Skeletal muscle satellite cell (primary cell): ENCODE results near the gene OXER1.

Experiments used
- H3K27me3 ChIP-seq: 2 replicates; pipeline ENCODE4 v1.7.0; 2013; ENCODE audit warnings: low read length; ENCODE audit not compliant: control insufficient read depth, insufficient read depth
- H3K36me3 ChIP-seq: 2 replicates; pipeline ENCODE4 v1.7.0; 2013; ENCODE audit warnings: mild to moderate bottlenecking, control low read depth, low read length; ENCODE audit not compliant: insufficient read depth
- H3K4me1 ChIP-seq: 2 replicates; pipeline ENCODE4 v1.7.0; 2013; ENCODE audit warnings: low read length; ENCODE audit not compliant: control insufficient read depth, insufficient read depth
- H3K4me2 ChIP-seq: 2 replicates; pipeline ENCODE4 v1.7.0; 2013; ENCODE audit warnings: mild to moderate bottlenecking, low read length
- H3K4me3 ChIP-seq: 2 replicates; pipeline ENCODE4 v1.7.0; 2013; ENCODE audit warnings: low read length
- H3K9ac ChIP-seq: 2 replicates; pipeline ENCODE4 v1.7.0; 2013; ENCODE audit warnings: mild to moderate bottlenecking, low read depth, low read length, moderate library complexity
- H3K9me3 ChIP-seq: replicated peaks from 2 replicates; pipeline ENCODE4 v1.7.0; 2013; ENCODE audit warnings: mild to moderate bottlenecking, control low read depth, low read length

Gene OXER1

GRCh38 chr2:42781181-42781580, 17.2 kb upstream of the OXER1 start:
- no peaks in the 10 kb centered on the region for H3K9me3 ChIP-seq

GRCh38 chr2:42777883-42778805, 14.2 kb upstream of the OXER1 start:
- no peaks in the 10 kb centered on the region for H3K27me3 ChIP-seq
- no peak overlapping the region for H3K4me2 ChIP-seq
- H3K36me3 ChIP-seq = no peaks in the 10 kb centered on the region
- H3K4me1 ChIP-seq = peaks cover 2% of the 10 kb centered on the region
- H3K9ac ChIP-seq = no peak overlapping the region
- no peak overlapping the region for H3K4me3 ChIP-seq
- no peaks in the 10 kb centered on the region for H3K9me3 ChIP-seq

More at GRCh38 chr2:42781181-42781580, 17.2 kb upstream of the OXER1 start:
- Histone ChIP-seq H3K27me3 (peaks cover 9% of the 10 kb centered on the region), H3K4me3 (no peak overlapping the region), H3K4me1 (peaks cover 2% of the 10 kb centered on the region), H3K4me2 (no peak overlapping the region), H3K9ac (no peak overlapping the region), H3K36me3 (no peaks in the 10 kb centered on the region)

DNA sequence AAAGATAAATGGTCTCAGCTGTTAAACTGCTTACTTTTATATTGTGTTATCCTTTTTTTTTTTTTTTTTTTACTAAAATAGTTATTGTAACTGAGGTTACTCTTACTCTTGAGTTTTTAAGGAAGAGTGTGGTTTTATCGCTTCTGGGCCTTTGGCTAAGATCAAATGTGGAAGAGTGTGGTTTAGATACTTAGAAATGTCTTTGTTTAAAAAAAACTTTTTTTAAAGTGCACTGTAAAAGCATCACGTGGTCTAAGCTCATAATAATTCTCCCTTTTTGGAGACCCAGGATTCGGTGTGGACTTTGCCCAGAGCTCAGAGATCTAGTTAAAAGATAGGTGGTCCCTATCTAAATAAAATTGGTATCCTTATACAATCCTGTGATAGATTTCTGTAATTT, 11.9 kb upstream of the OXER1 start:
- no peak overlapping the region for H3K4me3 ChIP-seq
- H3K36me3 ChIP-seq = no peaks in the 10 kb centered on the region
- H3K4me2 ChIP-seq = no peak overlapping the region
- H3K9me3 ChIP-seq = no peaks in the 10 kb centered on the region
- H3K4me1 ChIP-seq = peaks cover 2% of the 10 kb centered on the region
- H3K9ac ChIP-seq = no peak overlapping the region
- no peaks in the 10 kb centered on the region for H3K27me3 ChIP-seq

GRCh38 chr2:42775186-42775585, 11.3 kb upstream of the OXER1 start:
- no peak overlapping the region for H3K4me3 ChIP-seq
- H3K4me2 ChIP-seq = no peak overlapping the region
- no peaks in the 10 kb centered on the region for H3K9me3 ChIP-seq
- H3K4me1 ChIP-seq = peaks cover 2% of the 10 kb centered on the region
- H3K9ac ChIP-seq = no peak overlapping the region
- no peaks in the 10 kb centered on the region for H3K36me3 ChIP-seq
- no peaks in the 10 kb centered on the region for H3K27me3 ChIP-seq

DNA sequence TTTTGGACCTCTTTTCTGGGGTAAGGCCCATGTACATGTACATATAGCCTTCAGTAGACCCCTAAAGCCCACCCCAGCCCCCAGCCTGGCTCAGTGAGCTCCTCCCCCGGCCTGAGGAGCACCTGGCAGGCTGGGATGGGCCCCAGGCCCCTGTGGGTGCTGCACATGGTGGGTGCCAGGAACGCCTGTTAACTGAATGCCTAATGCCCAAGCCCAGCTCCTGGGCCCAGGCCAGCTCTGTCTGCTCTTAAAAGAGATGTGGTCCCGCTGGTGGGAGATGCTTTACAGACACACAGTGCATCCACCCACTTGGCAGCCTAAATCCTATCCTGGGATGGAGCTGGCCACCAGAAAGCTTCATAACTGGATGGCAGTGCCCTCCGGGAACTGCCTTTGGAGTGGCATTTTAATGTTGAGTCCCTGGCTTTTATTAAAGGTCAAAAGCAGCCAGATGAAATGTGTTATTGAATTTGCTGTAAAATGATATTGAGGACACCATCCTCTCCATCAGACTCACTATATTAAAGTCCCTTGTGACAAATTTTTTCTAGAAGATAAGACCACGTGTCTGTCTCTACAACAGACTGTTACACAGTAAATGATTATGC, 7.7 kb upstream of the OXER1 start:
- Histone ChIP-seq H3K4me3 (no peak overlapping the region), H3K4me2 (no peak overlapping the region), H3K9ac (no peak overlapping the region), H3K36me3 (no peaks in the 10 kb centered on the region), H3K9me3 (no peaks in the 10 kb centered on the region), H3K4me1 (no peaks in the 10 kb centered on the region), H3K27me3 (no peaks in the 10 kb centered on the region)

- Histone ChIP-seq H3K36me3 (no peaks in the 10 kb centered on the region), H3K9ac (no peak overlapping the region)
Measured at GRCh38 chr2:42770288-42771131, 6.6 kb upstream of the OXER1 start.

DNA sequence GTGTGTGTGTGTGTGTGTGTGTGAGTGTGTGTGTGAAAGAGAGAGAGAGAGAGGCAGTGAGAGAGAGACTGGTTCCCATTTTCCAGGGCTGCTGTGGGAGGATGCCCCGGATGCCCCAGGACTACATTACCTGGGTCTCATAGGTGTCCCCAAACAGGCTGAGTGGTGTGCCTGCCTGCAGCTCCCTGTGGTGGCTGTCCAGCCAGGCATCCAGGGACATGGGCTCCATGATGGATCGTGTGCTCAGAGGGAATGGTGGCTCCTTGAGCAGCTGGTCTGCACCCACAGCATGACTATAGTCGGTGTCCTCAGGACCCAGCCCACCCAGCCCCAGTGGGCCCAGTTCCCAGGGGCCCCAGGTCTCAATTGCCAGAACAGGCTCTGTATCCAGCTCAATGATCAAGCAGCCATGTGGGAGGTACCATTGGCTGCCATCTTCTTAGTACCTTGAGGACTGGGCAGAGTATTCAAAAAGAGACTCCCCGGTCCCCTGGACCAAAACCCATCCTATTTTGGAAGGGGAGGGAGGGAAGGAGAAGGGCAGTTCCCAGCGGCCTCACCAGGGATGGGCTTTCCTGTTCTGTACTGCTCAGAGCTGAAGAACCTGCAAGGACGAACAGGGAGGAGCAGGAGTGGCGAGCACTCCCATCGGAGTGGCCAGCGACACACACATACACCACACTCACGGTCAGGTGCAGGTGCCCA, 5.8 kb upstream of the OXER1 start:
- no peak overlapping the region for H3K4me2 ChIP-seq
- H3K36me3 ChIP-seq = no peaks in the 10 kb centered on the region
- H3K9me3 ChIP-seq = no peaks in the 10 kb centered on the region
- no peaks in the 10 kb centered on the region for H3K27me3 ChIP-seq
- no peaks in the 10 kb centered on the region for H3K4me1 ChIP-seq
- H3K4me3 ChIP-seq = no peak overlapping the region
- H3K9ac ChIP-seq = no peak overlapping the region

More at GRCh38 chr2:42770288-42771131, 6.6 kb upstream of the OXER1 start:
- Histone ChIP-seq H3K4me2 (no peak overlapping the region), H3K27me3 (no peaks in the 10 kb centered on the region), H3K9me3 (no peaks in the 10 kb centered on the region), H3K4me3 (no peak overlapping the region), H3K4me1 (no peaks in the 10 kb centered on the region)

DNA sequence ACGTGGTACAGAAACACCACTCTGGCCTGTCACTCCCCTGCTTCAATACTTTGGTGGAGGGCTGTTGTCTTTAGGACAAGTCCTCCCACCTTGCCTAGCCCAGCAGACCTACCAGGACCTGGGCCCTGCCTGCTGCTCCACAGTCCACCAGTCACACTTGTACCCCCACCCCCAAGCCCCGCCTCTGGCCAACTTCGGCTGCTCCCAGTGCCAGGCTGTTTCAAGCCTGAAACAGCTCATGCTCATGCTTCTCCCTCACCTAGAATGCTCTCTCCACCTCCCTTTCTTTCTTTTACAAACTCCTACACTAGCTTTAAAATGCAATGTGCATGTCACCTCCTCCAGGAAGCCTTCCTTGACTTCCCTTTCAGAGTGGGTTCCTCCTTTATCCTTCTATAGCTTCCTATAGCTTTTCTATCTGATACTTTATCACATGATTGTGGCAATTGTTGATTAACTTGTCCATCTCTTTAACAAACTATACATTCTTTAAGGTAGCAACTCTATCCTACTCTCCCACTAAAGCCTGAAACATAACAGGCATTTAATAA, 4.8 kb upstream of the OXER1 start:
- Histone ChIP-seq H3K4me2 (no peak overlapping the region), H3K4me3 (no peak overlapping the region), H3K9ac (no peak overlapping the region), H3K9me3 (no peaks in the 10 kb centered on the region), H3K36me3 (no peaks in the 10 kb centered on the region), H3K27me3 (no peaks in the 10 kb centered on the region), H3K4me1 (peaks cover 7% of the 10 kb centered on the region)

GRCh38 chr2:42767899-42768705, 4.2 kb upstream of the OXER1 start:
- H3K27me3 ChIP-seq = no peaks in the 10 kb centered on the region
- no peak overlapping the region for H3K9ac ChIP-seq
- peaks cover 9% of the 10 kb centered on the region for H3K4me1 ChIP-seq
- H3K4me3 ChIP-seq = no peak overlapping the region
- no peaks in the 10 kb centered on the region for H3K36me3 ChIP-seq
- no peaks in the 10 kb centered on the region for H3K9me3 ChIP-seq
- no peak overlapping the region for H3K4me2 ChIP-seq
